HCEC 1CT (cell line): ENCODE measurements around the gene COPE.

Source experiments
- DNase-seq: peaks from one replicate; pipeline ENCODE4 v3.0.0-alpha.2; 2017

COPE gene

DNA sequence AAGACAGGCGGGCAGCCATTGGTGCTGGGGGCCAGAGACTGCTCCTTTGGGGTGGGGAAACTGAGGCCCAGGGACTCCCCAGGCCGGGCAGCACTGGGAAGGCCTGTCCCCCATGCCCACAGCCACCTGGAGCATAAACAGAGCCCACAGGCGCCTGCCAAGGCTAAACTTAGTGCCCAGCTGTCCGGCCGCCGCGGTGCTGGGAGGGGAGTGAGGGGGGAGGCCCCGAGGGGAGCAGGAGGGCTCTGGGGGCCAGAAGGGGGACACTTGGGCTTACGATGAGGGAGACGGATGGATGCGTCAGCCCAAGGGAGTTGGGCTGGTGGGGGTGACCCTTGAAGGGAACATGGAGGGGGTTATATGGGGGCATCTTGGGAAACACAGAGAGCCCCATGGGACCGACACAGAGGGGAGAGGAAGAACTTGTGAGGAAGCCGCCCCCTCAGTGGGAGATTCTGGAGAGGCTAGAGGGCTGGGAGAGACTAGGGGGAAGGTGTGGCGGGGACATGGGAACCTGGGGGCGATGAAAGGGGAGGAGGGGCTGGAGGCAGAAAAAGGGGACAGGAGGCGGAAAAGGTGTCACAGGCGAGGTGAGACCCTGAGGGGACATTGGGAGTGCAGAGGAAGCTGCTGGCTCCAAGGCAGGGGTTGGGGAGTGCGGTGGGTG lies 25.5 kb downstream of the COPE start:
- DNase-seq = no peak

DNA sequence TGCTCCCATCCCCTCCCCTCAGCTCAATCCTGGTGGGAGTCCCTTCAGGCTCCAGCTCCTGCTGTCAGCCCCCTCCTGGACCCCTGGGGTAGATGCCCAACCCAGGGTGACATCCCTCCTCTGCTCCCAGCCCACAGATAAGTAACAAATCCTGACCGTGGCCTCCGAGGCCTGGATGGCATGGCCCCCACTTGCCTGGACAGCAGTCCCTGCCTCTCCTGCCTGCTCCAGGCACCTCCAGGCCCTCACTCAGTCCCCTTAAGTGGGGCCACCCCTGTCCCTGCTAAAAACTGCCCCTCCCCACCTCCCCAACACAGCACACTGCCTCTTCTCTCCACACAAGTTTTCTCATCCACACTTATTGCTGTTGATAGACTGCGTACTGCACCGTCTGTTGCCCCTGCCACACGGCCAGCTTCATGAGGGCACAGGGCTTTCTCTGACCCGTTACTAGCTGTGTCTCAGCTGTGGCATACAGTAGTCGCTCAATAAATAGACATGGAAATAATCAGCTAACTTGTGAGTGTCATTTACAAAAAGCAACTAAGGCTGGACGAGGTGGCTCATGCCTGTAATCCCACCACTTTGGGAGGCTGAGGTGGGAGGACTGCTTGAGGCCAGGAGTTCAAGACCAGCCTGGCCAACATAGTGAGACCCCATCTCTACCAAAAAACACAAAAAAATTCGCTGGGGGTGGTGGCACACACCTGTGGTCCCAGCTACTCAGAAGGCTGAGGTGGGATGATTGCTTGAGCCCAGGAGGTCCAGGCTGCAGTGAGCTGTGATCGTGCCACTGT lies 29.0 kb downstream of the COPE start:
- no peak for DNase-seq

DNA sequence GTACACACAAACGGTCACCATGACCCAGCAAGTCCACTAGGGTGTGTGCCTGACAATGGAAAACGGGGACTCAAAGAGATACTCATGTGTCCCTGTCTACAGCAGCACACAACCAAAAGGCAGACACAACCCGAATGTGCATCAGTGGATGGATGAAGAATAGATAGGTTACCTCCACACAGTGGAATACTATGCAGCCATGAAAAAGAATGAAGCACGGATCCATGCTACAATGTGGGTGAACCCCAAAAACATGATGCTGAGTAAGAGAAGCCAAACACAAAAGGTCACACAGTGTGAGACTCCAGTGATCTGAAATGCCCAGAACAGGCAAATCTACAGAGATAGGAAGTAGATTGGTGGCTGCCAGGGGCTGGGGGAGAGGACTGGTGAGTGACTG lies 32.2 kb downstream of the COPE start:
- DNase-seq = no peak

DNA sequence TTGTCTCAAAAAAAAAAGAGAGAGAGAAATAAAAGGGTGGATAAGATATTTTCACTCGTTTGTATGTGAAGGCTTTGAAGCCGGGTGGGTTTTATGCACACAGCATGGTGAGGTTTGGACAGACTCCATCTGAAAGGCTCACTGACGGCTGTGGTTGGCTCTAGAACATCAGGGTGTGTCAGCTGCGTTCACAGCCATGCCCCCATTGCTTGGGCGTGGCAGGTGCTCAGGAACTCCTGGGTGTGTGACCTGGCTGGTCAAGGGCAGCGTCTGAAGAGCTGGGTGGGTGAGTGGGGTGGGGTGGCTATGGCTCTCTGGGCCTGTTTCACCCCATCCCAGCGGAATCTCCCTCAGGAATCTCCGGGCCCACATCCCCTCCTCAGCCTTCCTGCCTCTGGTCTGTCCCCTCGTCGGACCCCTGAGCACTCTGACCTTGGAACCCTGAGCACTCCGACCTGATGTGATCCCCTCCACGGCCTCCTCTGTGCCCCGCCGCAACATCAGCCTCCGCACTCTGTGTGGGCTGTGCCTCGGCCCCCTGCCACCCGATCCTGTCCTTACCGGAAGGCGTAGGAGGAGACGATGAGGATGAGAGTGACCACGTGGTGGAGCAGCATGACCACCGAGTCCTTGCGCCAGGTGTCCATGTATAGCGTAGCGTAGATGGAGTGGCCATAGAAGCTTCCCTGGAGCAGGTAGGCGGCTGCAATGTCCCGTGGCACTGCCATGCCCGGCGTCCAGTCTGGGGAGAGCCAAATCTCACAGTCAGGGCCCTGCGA lies 35.5 kb downstream of the COPE start:
- no peak for DNase-seq

DNA sequence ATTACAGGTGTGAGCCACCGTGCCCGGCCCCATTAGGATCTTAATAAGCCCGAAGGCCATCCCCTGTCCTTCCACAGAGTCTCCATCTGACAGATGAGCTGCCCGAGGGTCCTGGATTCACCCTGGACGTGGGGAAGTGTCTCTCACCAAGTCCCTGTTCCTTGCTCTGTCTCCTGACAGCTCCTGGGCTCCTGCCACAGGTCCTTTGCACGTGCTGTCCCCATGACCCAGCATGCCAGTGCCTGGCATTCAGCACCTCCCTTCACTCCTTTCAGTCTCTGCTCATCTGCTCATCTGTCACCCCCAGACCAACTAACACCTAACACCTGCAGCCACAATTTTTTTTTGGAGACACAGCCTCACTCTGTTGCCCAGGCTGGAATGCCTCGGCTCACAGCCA lies 37.7 kb downstream of the COPE start:
- no peak for DNase-seq

DNA sequence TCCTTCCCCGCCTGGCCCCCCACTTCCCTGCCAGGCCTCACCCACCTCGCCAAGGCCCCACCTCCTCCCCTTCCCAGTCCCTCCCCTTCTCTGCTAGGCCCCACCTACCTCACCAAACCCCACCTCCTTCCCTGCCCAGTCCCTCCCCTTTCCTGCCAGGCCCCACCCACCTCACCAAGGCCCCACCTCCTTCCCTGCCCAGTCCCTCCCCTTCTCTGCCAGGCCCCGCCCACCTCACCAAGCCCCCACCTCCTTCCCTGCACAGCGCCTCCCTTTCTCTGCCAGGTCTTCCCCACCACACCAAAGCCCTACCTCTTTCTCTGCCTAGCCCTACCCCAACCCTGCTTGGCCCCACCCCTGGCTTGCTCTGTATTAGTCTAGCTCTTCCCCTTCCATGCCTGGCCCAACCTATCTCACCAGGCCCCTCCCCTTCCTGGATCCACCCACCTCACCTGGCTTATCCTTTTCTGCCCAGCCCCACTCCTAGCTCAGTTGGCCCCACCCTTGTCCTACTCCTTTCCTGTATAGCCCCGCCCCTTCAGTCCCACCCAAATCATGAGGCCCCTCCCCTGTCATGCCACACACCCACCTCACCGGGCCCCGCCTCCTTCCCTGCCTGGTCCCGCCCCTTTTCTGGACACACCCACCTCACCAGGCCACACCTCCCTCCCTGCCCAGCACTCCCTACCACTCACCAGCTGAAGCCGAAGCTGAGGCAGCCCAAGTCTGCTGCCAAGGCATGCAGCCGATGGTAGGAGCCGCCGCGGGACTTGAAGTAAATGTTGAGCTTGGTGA lies 39.4 kb downstream of the COPE start:
- no peak for DNase-seq

DNA sequence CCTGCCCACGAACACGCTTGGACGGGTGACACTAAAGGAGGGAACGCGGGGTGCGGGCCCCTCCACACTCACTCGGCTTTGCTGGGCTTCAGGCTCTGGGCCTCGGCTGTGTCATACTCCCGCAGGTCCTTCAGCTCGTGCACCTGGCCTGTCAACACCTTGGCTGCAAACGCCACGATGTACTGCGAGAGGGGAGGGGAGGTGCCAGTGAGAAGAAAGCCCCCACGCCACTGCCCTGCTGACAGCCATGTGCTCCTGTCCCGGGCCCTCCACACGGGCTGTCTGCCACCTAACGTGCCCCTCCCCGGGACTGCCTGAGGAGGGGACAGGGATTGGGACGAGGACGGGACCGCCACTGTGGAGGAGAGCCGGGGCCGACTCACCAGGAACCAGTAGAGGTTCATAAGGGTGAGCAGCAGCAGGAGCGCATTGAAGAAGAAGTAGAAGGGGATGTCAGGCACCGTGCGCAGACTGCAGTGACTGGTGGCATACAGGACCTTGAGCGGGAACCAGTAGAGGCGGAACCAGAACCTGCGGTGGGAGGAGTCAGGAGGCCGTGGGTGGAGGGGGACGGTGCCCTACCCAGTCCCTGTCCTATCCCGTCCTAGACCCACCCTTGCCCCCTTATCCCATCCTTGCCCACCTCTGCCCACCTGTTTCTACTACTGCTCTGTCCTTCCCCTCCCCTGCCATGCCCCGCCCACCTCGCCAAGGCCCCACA lies 40.2 kb downstream of the COPE start:
- no peak for DNase-seq

DNA sequence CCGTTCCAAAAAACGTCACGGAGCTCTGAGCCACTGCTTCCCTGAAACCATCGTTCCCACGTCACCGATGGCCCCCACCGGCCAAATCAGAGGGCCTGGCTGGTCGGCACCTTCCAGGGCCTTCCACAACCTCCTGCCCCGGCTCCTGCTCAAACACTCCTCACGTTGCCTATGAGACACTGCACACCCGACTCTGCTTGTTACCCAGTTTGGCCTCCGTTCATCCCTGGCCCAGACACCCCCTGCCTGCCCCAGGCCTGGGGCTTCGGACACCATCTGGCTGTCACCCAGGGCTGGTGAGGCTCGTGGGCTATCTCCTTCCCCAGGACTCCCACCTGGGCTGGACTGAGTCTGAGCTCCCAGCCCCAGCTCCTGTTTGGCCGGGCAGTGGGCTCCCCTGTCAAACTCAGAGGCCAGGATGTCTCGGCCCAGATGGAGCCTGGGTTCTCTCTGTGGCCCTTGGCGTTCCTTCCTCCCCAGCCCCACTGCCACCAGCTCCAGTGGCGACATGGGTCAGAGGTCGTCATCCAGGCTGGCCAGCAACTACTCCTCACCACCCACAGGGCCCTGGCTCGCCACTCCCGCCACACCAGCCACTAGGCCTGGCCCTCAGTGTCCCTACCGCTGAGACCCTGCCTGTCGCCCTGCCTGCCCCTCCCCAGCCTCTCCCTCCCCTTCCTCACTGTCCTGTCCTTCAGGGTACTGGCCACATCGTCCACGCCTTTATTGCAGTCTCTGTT lies 41.0 kb downstream of the COPE start:
- DNase-seq = no peak

DNA sequence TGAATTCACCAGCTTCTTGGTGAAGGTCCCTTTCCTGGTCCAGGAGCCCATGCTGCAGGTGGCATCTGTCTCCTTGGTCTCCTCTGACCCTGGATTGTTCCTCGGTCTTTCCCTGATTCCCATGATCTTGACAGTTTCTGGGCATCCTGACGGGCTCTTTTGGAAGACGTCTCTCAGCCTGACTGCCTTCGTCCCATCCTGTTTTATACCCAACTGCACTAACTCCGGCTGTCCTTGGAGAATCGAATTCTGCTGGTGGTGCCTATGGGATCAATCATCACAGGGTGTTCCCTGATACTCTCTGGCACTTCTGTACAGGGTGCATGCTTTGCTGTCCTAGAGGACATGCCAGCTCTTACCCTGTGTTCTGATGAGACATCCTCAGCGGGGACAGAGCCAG lies 42.3 kb downstream of the COPE start:
- DNase-seq = no peak

DNA sequence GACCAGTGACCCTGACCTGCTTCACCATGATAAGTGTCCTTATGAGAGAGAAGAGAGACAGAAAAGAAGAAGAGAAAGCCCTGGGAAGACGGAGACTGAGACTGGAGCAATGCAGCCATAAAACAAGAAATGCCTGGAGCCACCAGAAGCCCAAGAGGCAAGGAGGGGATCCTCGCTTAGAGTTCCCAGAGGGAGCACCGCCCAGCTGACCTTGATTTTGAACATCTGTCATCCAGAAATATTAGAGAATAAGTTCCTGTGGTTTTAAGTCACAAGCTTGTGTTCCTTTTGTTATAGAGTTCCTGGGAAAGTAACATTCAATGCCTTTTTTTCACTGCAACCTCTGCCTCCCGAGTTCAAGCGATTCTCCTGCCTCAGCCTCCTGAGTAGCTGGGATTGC lies 43.5 kb downstream of the COPE start:
- DNase-seq = peak; percentile 37

DNA sequence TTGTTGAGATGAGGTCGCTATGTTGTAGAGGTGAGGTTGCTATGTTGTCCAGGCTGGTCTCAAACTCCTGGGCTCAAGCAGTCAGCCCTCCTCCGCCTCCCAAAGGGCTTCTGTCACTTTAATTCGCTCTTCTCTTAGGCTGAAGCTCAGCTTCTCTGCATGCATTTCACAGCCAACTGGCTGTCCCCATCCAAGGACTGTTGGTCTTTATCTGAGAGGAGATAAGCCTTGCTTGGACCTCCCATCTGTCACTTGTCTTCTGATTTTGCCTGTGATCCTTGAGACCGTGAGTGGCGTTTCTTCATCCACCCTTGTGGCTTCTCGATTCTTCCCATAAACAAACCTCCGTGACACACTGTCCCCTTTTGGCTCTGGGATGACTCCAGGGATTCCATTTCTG lies 47.6 kb downstream of the COPE start:
- DNase-seq = no peak

DNA sequence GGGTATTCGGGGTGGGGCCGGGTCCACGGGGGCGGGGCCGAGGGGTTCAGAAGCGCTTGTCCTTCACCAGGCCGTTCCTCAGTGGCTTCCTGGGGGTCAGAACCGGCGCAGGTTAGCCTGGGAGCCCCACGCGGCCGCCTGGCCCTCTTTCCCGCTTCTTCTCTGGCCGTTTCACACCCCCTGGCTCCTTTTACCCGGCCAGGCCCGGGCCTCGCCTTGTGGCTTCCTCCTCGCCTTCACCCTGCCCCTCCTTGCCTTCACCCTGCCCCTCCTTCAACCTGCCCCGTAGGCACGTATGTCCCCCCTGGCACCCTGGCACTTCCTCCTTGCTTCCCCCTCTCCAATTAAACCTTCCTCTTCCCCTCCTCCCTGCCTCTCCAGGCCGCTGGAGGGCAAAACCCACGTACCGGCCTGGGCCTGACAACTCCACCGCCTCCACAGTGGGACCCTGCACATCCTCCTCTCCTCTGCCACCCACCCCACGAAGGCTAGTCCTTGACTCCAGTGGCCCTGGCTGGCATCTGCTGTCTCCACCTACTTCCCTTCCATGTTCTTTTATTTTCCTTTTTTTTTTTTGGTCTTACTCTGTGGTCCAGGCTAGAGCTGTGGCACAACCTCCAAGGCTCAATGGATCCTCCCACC lies 48.5 kb downstream of the COPE start:
- no peak for DNase-seq

DNA sequence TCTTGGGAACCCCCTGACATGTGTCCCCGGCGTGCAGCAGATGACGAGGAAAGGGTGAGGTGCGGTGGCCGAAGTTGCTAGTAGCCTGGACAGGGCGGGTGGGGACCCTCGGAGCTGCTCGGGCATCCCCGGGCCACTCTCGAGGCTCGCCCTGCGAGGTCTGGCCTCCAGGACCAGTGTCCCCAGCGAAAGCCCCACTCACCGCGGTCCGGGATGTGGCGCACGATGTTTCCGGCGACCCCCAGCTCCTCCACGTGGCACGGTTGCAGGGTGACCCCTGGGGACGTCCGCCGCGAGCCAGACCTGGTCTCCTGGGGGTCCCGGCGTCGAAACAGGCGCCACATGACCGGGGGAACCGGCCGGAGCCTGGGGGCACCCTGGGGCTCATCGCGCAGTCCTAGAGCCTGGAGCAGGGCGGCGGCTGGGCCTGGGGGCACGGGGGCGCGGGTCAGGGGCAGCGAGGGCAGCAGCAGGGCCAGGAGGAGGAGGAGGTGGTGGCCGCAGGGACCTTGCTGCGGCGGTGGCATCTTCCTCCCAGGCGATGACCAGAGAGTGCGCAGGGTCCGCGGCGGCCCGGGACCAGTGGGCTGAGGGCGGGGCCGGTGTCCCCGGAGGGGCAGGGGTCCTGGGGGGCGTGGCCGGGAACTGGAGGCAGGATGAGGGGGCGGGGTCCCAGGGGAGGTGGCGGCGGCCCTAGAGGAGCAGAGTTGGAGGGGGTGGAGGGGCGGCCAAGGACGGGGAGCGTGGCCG lies 49.2 kb downstream of the COPE start:
- no peak for DNase-seq

DNA sequence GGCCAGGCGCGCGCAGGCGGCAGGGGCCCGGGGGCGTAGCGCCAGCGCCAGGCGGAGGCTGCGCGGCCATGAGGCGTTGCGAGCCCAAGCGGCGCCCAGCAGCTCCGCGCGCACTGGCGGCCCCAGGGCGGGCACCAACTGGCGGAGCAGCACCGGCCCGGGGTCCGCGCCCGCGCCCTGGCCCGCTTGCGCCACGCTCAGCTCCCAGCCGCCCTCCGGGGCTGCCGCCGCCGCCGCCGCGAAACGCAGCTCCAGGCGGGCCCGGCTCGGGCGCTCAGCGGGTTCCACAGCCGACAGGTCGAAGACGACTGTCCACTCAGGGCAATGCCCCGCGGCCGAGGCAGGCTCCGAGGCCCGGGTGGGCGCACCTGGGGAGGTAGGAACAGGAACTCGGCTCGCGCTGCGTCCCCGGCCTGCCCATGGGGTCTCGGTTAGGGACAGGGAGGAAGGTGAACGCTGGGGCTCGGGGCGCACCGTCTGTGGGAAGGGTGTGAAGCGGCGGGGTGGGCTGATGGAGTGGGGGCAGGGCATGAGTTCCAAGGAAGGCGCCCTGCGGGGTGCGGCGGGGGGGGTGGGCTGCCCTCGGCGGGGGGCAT lies 50.1 kb downstream of the COPE start:
- DNase-seq = no peak

DNA sequence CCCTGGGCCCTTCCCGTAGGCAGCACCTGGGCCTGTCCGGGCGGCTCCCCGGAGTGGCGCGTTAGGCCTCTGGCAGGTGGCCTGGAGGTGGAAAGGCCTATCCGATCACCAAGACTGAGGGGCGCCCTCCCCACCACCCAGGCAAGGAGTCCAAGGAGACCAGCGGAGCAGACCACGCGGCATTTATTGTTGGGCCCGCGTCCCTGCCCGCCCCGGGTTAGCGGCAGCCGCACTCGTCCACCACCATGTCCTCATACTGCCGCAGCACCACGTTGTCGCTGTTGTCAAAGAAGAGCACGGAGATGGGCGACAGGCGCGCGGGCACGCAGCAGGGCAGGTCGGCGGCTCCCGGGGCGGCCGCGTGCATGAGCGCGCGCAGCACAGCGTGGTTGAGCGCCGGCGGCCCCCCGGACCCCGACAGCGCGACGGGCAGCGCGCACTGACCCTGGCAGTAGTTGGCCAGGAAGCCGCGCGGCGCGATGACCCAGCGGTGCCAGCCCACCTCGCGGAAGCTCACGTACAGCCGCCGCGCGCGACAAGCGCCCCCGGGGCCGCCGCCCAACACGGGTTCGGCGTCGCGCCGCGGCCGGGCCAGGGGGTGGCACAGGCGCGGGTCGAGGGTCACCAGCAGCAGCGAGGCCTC lies 50.7 kb downstream of the COPE start:
- DNase-seq = no peak

DNA sequence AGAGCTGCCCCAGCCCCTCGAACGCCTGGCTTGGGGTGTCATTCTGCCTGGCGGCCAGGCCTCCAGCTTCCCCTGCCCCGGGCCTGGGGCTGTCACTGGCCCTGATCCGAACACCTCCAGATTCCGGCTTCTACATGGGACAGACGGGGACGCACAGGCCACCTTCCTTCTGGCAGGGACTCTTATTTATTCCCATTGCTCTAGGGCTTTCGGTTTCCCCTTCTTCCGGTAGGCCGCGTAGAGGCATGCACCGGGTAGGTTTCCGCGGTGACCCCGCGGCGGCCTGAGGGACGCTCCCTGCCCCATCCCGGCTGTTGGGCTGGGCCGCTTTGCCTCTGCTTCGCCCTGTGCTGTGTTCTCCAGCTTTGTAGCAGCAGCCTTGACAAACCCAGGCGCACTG lies 51.4 kb downstream of the COPE start:
- DNase-seq = no peak

DNA sequence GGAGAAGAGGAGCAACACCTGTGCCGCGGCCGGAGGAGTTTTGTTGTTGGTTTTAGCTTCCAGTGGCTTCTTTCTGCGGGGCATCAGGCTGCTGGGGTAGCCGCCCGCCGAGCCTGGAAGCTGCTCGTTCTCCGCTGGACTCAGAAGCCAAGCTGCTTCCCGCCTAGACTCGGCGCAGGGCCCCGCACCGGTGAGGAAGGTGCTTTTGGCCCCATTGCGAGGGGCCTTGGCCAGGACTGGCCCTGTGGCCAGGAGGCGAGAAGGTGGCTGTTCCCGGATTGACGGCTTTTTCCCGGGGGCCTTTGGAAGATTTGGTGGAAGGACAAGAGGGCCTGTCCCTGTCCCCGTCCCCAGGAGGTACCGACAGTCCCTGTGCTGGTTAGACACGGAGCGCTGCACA lies 52.0 kb downstream of the COPE start:
- DNase-seq = no peak

DNA sequence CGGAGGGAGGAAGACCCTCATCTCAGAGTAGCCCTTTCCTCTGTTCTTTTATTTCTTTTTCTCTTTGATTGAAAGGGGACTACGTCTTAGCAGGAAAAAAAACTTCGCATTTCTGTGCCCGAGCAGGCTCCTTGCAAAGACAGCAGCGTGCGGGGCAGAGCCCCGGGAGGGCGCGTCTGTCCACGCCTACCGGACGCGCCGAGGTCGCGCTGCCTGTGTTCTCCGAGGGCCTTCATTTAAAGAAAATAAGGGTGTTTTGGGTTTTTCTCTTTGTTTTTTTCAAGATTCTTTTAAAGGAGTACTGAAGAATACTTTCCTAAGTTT lies 52.4 kb downstream of the COPE start:
- DNase-seq = no peak

DNA sequence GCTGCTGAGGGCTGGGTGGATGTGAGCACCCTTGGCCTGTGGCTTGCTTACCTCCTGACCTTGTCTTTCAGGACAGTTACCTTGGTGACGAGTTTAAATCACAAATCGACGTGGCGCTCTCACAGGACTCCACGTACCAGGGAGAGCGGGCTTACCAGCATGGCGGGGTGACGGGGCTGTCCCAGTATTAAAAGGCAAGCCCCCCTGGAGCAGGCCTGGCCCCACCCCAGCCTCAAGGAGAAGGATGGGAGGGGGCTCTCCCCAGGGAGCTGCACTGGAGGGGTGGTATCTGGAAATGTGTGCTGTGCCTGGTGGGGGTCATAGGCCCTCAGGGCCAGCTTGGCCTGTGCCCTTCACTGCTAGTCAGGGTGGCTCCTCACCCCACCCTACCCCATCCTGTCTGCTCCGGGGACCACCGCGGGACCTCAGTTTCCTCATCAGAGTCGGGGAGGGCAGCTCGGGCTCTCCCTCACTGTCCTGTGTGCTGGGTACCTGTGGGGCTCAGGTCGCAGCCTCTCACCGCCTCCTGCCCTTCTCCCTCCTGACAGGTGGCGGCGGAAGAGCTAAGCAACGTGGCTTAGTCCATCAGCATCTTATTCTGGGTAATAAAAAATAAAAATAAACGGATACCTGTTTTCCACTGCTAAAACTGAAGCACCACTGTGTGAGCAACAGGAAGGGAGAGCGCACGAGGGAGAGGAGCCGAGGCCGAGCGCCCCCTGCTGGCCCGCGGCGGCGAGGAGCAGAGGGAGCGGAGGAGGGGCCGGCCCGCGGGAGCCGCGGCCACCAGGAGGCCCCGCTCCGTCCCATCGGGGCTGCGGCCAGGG lies 53.0 kb downstream of the COPE start:
- DNase-seq = peak; percentile 43
